Measurements from ENCODE around the gene SPZ1.
"Not testable (repeated sequence)": the region's sequence is repeated elsewhere in the genome, so short reads cannot be mapped to it uniquely, and the experiment has no call there.

SPZ1 gene

GRCh38 chr5:80324912-80325311 is 5.1 kb downstream of the SPZ1 start:
- peaks cover 0 to 7% of the 10 kb centered on the region in 2 donors for H3K27me3 ChIP-seq (ENCODE audit: control insufficient read depth in 1 of 2, insufficient read depth in 2 of 2, low read length in 2 of 2)
- H3K27ac ChIP-seq (ENCODE audit: low read depth, low read length), result no peak overlapping the region
- H3K4me3 ChIP-seq (ENCODE audit: low read depth in 1 of 2, low read length in 2 of 2), result no peak overlapping the region
- no peaks in the 10 kb centered on the region for H3K4me1 ChIP-seq (ENCODE audit: control insufficient read depth in 1 of 2, insufficient read depth in 2 of 2, low read length in 2 of 2)
- no peak overlapping the region for H3K9ac ChIP-seq (ENCODE audit: low read depth in 1 of 2, low read length in 2 of 2)
- H3K36me3 ChIP-seq (ENCODE audit: control insufficient read depth in 1 of 2, insufficient read depth in 2 of 2, low read length in 2 of 2), result no peaks in the 10 kb centered on the region
- no peaks in the 10 kb centered on the region for H3K9me3 ChIP-seq (ENCODE audit: control insufficient read depth in 1 of 2, low read length in 2 of 2)

DNA sequence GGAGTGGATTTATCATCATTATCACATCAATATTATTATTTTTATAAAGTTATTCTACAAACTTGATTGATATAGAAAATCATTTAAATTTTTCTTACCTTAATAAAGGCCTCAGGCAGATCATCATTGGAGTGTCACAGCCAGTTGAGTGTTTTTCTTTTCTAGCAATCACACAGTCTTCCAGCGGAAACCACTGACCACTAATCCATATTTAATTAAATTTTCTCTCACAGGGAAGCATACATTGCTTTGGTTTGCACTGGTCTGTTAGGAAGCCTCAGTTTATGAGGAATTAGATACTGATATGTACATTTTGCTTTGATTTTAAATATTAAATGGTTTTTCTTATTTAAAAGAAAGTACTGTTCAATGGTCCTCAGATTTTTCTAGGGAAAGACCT is 6.7 kb downstream of the SPZ1 start:
- H3K4me3 ChIP-seq (ENCODE audit: low read depth in 1 of 2, low read length in 2 of 2), result no peak overlapping the region
- no peaks in the 10 kb centered on the region for H3K4me1 ChIP-seq (ENCODE audit: control insufficient read depth in 1 of 2, insufficient read depth in 2 of 2, low read length in 2 of 2)
- no peak overlapping the region for H3K9ac ChIP-seq (ENCODE audit: low read depth in 1 of 2, low read length in 2 of 2)
- H3K27me3 ChIP-seq (ENCODE audit: control insufficient read depth in 1 of 2, insufficient read depth in 2 of 2, low read length in 2 of 2), result peaks cover 0 to under 1% of the 10 kb centered on the region in 2 donors
- H3K36me3 ChIP-seq (ENCODE audit: control insufficient read depth in 1 of 2, insufficient read depth in 2 of 2, low read length in 2 of 2), result no peaks in the 10 kb centered on the region
- no peak overlapping the region for H3K27ac ChIP-seq (ENCODE audit: low read depth, low read length)
- H3K9me3 ChIP-seq (ENCODE audit: control insufficient read depth in 1 of 2, low read length in 2 of 2), result no peaks in the 10 kb centered on the region

DNA sequence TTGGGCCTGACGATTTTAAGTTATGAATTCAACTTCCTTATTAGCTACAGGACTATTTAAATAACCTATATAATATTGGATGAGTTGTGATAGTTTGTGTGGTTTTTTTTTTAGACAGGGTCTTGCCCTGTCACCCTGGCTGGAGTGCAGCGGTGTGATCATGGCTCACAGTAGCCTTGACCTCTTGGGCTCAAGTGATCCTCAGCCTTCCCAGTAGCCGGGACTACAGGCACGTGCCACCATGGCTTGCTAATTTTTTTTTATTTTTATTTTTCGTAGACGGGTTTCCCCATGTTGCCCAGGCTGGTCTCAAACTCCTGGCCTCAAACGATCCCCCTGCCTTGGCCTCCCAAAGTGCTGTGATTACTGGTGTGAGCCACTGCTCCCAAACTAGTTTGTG is 17.6 kb downstream of the SPZ1 start:
- no peaks in the 10 kb centered on the region for H3K9me3 ChIP-seq (ENCODE audit: control insufficient read depth in 1 of 2, low read length in 2 of 2)
- no peaks in the 10 kb centered on the region for H3K36me3 ChIP-seq (ENCODE audit: control insufficient read depth in 1 of 2, insufficient read depth in 2 of 2, low read length in 2 of 2)
- H3K4me3 ChIP-seq (ENCODE audit: low read depth in 1 of 2, low read length in 2 of 2), result no peak overlapping the region
- H3K27me3 ChIP-seq (ENCODE audit: control insufficient read depth in 1 of 2, insufficient read depth in 2 of 2, low read length in 2 of 2), result no peaks in the 10 kb centered on the region
- H3K27ac ChIP-seq (ENCODE audit: low read depth, low read length), result no peak overlapping the region
- H3K9ac ChIP-seq (ENCODE audit: low read depth in 1 of 2, low read length in 2 of 2), result no peak overlapping the region
- no peaks in the 10 kb centered on the region for H3K4me1 ChIP-seq (ENCODE audit: control insufficient read depth in 1 of 2, insufficient read depth in 2 of 2, low read length in 2 of 2)

GRCh38 chr5:80339116-80339515 is 19.3 kb downstream of the SPZ1 start:
- Histone ChIP-seq H3K27me3 (ENCODE audit: control insufficient read depth in 1 of 2, insufficient read depth in 2 of 2, low read length in 2 of 2) (no peaks in the 10 kb centered on the region), H3K27ac (ENCODE audit: low read depth, low read length) (no peak overlapping the region), H3K4me3 (ENCODE audit: low read depth in 1 of 2, low read length in 2 of 2) (no peak overlapping the region), H3K36me3 (ENCODE audit: control insufficient read depth in 1 of 2, insufficient read depth in 2 of 2, low read length in 2 of 2) (no peaks in the 10 kb centered on the region), H3K9ac (ENCODE audit: low read depth in 1 of 2, low read length in 2 of 2) (no peak overlapping the region), H3K9me3 (ENCODE audit: control insufficient read depth in 1 of 2, low read length in 2 of 2) (no peaks in the 10 kb centered on the region), H3K4me1 (ENCODE audit: control insufficient read depth in 1 of 2, insufficient read depth in 2 of 2, low read length in 2 of 2) (no peaks in the 10 kb centered on the region)

DNA sequence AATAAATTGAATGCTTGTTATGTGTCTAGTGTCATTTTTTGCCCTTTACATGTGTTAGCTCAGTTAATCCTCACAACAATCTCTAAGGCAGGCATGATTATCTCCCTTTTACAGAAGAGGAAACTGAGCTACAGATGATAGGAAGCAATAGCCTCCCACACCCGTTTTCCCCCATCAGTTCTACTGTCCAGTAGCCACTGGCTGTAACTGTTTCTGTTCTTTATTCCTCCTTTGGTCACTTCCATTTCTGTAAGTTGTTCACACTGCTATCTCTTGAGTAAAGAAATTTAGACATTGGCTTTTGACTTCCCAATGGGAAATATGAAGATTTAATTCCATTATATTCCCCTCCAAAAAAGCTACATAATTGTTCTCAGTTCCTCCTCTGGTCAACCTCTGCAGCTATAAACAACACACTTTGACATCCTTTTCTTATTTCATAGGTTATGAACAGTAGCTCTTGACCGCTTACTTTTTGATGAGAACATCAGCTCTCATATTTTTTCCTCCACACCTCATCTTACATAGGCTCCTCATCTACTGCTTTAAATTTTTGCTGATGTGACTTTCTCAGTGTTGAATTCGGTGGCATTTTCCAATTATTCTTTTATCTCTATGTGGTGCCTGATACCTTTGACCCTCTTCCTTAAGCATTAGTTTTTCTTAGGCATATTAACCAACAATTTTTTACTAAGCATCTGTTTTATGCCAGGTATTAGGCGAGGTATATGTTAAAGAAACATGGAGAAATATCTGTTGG is 21.4 kb downstream of the SPZ1 start:
- H3K9me3 ChIP-seq (ENCODE audit: control insufficient read depth in 1 of 2, low read length in 2 of 2), result no peaks in the 10 kb centered on the region
- H3K36me3 ChIP-seq (ENCODE audit: control insufficient read depth in 1 of 2, insufficient read depth in 2 of 2, low read length in 2 of 2), result no peaks in the 10 kb centered on the region
- no peak overlapping the region for H3K27ac ChIP-seq (ENCODE audit: low read depth, low read length)
- no peaks in the 10 kb centered on the region for H3K4me1 ChIP-seq (ENCODE audit: control insufficient read depth in 1 of 2, insufficient read depth in 2 of 2, low read length in 2 of 2)
- H3K4me3 ChIP-seq (ENCODE audit: low read depth in 1 of 2, low read length in 2 of 2), result no peak overlapping the region
- no peaks in the 10 kb centered on the region for H3K27me3 ChIP-seq (ENCODE audit: control insufficient read depth in 1 of 2, insufficient read depth in 2 of 2, low read length in 2 of 2)
- no peak overlapping the region for H3K9ac ChIP-seq (ENCODE audit: low read depth in 1 of 2, low read length in 2 of 2)

- Histone ChIP-seq H3K27ac (ENCODE audit: low read depth, low read length) (no peak overlapping the region), H3K9me3 (ENCODE audit: control insufficient read depth in 1 of 2, low read length in 2 of 2) (no peaks in the 10 kb centered on the region), H3K36me3 (ENCODE audit: control insufficient read depth in 1 of 2, insufficient read depth in 2 of 2, low read length in 2 of 2) (no peaks in the 10 kb centered on the region), H3K27me3 (ENCODE audit: control insufficient read depth in 1 of 2, insufficient read depth in 2 of 2, low read length in 2 of 2) (no peaks in the 10 kb centered on the region), H3K4me1 (ENCODE audit: control insufficient read depth in 1 of 2, insufficient read depth in 2 of 2, low read length in 2 of 2) (no peaks in the 10 kb centered on the region), H3K4me3 (ENCODE audit: low read depth in 1 of 2, low read length in 2 of 2) (no peak overlapping the region), H3K9ac (ENCODE audit: low read depth in 1 of 2, low read length in 2 of 2) (no peak overlapping the region)
These were observed 23.3 kb downstream of the SPZ1 start for GRCh38 chr5:80343067-80343466.

GRCh38 chr5:80346055-80346454 is 26.3 kb downstream of the SPZ1 start:
- Histone ChIP-seq H3K9me3 (ENCODE audit: control insufficient read depth in 1 of 2, low read length in 2 of 2) (no peaks in the 10 kb centered on the region), H3K27me3 (ENCODE audit: control insufficient read depth in 1 of 2, insufficient read depth in 2 of 2, low read length in 2 of 2) (no peaks in the 10 kb centered on the region), H3K4me1 (ENCODE audit: control insufficient read depth in 1 of 2, insufficient read depth in 2 of 2, low read length in 2 of 2) (no peaks in the 10 kb centered on the region), H3K36me3 (ENCODE audit: control insufficient read depth in 1 of 2, insufficient read depth in 2 of 2, low read length in 2 of 2) (no peaks in the 10 kb centered on the region), H3K27ac (ENCODE audit: low read depth, low read length) (no peak overlapping the region), H3K4me3 (ENCODE audit: low read depth in 1 of 2, low read length in 2 of 2) (no peak overlapping the region), H3K9ac (ENCODE audit: low read depth in 1 of 2, low read length in 2 of 2) (no peak overlapping the region)

- H3K9ac ChIP-seq (ENCODE audit: low read depth in 1 of 2, low read length in 2 of 2), result no peak overlapping the region
- H3K27ac ChIP-seq (ENCODE audit: low read depth, low read length), result no peak overlapping the region
- no peaks in the 10 kb centered on the region for H3K4me1 ChIP-seq (ENCODE audit: control insufficient read depth in 1 of 2, insufficient read depth in 2 of 2, low read length in 2 of 2)
- H3K27me3 ChIP-seq (ENCODE audit: control insufficient read depth in 1 of 2, insufficient read depth in 2 of 2, low read length in 2 of 2), result no peaks in the 10 kb centered on the region
- no peak overlapping the region for H3K4me3 ChIP-seq (ENCODE audit: low read depth in 1 of 2, low read length in 2 of 2)
- H3K9me3 ChIP-seq (ENCODE audit: control insufficient read depth in 1 of 2, low read length in 2 of 2), result no peaks in the 10 kb centered on the region
- H3K36me3 ChIP-seq (ENCODE audit: control insufficient read depth in 1 of 2, insufficient read depth in 2 of 2, low read length in 2 of 2), result no peaks in the 10 kb centered on the region
These were observed 28.4 kb downstream of the SPZ1 start for GRCh38 chr5:80348171-80348570.

DNA sequence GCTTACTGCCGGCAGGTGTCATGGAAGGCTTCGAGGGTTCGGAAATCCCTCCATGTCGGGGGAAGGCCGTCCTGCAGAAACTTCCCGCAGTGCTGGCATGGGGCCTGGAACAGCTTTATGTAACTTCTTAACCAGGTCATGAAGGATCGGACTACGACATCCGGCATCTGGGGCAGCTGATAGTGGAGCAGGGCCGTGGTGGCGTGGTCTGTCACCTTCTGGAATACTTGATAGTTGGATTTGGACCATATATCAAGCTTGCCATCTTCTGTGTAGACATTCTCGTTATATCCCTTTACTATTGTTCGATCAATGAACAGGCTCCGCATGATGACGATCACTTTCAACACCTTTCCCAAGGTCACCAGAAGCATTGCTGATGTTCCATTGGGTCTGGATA is 31.2 kb downstream of the SPZ1 start:
- H3K36me3 ChIP-seq (ENCODE audit: control insufficient read depth in 1 of 2, insufficient read depth in 2 of 2, low read length in 2 of 2); H3K27me3 ChIP-seq (ENCODE audit: control insufficient read depth in 1 of 2, insufficient read depth in 2 of 2, low read length in 2 of 2); H3K9ac ChIP-seq (ENCODE audit: low read depth in 1 of 2, low read length in 2 of 2); H3K4me1 ChIP-seq (ENCODE audit: control insufficient read depth in 1 of 2, insufficient read depth in 2 of 2, low read length in 2 of 2); H3K27ac ChIP-seq (ENCODE audit: low read depth, low read length); H3K4me3 ChIP-seq (ENCODE audit: low read depth in 1 of 2, low read length in 2 of 2); H3K9me3 ChIP-seq (ENCODE audit: control insufficient read depth in 1 of 2, low read length in 2 of 2): not testable (repeated sequence)

DNA sequence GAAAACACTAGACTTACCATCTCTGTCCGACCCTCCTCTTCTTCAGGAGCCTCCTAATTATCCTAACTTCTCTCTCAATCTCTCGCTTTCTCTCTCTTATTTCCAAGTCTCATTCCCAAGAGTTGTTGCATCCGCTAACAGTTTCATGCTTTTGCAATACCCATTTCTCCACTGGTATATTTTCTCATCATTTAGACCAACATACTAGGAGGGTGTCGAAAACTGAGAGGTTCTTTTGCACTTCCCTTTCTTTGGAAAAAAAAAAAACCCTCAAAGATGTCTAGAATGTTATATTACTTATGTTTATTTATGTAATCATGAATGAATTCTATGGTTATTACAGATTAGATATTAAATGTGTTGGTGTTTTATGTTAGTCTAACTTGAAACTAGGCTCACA is 35.9 kb downstream of the SPZ1 start:
- H3K27me3 ChIP-seq (ENCODE audit: control insufficient read depth in 1 of 2, insufficient read depth in 2 of 2, low read length in 2 of 2), result no peaks in the 10 kb centered on the region
- H3K27ac ChIP-seq (ENCODE audit: low read depth, low read length), result no peak overlapping the region
- H3K9me3 ChIP-seq (ENCODE audit: control insufficient read depth in 1 of 2, low read length in 2 of 2), result no peaks in the 10 kb centered on the region
- H3K4me1 ChIP-seq (ENCODE audit: control insufficient read depth in 1 of 2, insufficient read depth in 2 of 2, low read length in 2 of 2), result no peaks in the 10 kb centered on the region
- H3K9ac ChIP-seq (ENCODE audit: low read depth in 1 of 2, low read length in 2 of 2), result no peak overlapping the region
- H3K4me3 ChIP-seq (ENCODE audit: low read depth in 1 of 2, low read length in 2 of 2), result no peak overlapping the region
- H3K36me3 ChIP-seq (ENCODE audit: control insufficient read depth in 1 of 2, insufficient read depth in 2 of 2, low read length in 2 of 2), result no peaks in the 10 kb centered on the region

DNA sequence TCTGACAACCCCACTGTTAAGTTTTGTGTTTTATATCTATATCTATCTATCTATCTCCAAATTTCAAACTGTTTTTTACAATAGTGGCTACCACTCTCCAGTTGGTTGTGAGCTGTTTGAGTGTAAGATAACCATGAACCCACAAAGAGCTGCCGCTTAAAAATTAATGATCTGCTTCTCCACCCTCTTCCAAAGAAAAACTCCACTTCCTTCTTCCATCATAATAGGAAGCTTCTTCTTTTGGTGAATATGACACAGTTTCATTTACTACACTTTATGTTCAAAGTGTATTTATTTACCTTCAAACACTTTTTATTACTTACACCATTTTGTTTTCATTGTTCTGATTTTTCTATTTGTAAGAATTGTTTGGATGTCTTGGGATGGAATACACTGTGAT is 37.9 kb downstream of the SPZ1 start:
- Histone ChIP-seq H3K4me1 (ENCODE audit: control insufficient read depth in 1 of 2, insufficient read depth in 2 of 2, low read length in 2 of 2) (no peaks in the 10 kb centered on the region), H3K27ac (ENCODE audit: low read depth, low read length) (no peak overlapping the region), H3K4me3 (ENCODE audit: low read depth in 1 of 2, low read length in 2 of 2) (no peak overlapping the region), H3K27me3 (ENCODE audit: control insufficient read depth in 1 of 2, insufficient read depth in 2 of 2, low read length in 2 of 2) (no peaks in the 10 kb centered on the region), H3K9ac (ENCODE audit: low read depth in 1 of 2, low read length in 2 of 2) (no peak overlapping the region), H3K9me3 (ENCODE audit: control insufficient read depth in 1 of 2, low read length in 2 of 2) (no peaks in the 10 kb centered on the region), H3K36me3 (ENCODE audit: control insufficient read depth in 1 of 2, insufficient read depth in 2 of 2, low read length in 2 of 2) (no peaks in the 10 kb centered on the region)

Measured in duodenal mucosa (tissue), 2 donors.